Panc1 (cell line): ENCODE data around the gene FANCC. TPM values are rescaled to one million over a fixed set of nuclear protein-coding genes. Genes with fewer than 3 reads are reported as not detected.

Experiments used
- ATAC-seq: fragments of 200-7000 bp; cut with Tn5 transposase; 2 replicates; pipeline ENCODE4 v1.9.1; 2020; ENCODE audit warnings: mild to moderate bottlenecking, moderate library complexity
- BruUV-seq: library from RNA; stranded (reverse); fragments of 400-500 nt; replicated peaks from 2 replicates; lab custom pipeline; 2021; lab: Mats Ljungman, UMichigan
- CTCF ChIA-PET: fragments of 300-600 bp; sonication (Branson Sonifier 250); formaldehyde crosslinking; loops from one replicate; lab custom pipeline; 2022; ENCODE audit warnings: antibody characterized with exemption; lab: Charles Lee
- POLR2A ChIA-PET: fragments of 300-600 bp; sonication (Branson Sonifier 250); formaldehyde crosslinking; loops from one replicate; lab custom pipeline; 2022; ENCODE audit warnings: antibody characterized with exemption; lab: Charles Lee
- DNase-seq: peaks from one replicate; pipeline ENCODE4 v3.0.0-alpha.2; 2010; ENCODE audit warnings: low read depth, low spot score
- H3K27ac ChIP-seq: 2 replicates; pipeline ENCODE4 v1.5.1; 2011; ENCODE audit warnings: mild to moderate bottlenecking, low read length, inconsistent platforms
- H3K27me3 ChIP-seq: fragments of 200-500 bp; sonication (Bioruptor generic); 2 replicates; pipeline ENCODE4 v1.6.0; 2014; ENCODE audit warnings: low read length, inconsistent platforms; ENCODE audit not compliant: control insufficient read depth, insufficient read depth
- H3K36me3 ChIP-seq: fragments of 200-500 bp; sonication (Bioruptor generic); 2 replicates; pipeline ENCODE4 v1.5.1; 2014; ENCODE audit warnings: inconsistent platforms, mild to moderate bottlenecking, low read length, moderate library complexity; ENCODE audit not compliant: control insufficient read depth, insufficient read depth
- H3K4me1 ChIP-seq: 2 replicates; pipeline ENCODE4 v1.5.1; 2011; ENCODE audit warnings: inconsistent platforms, mild to moderate bottlenecking, low read length, moderate library complexity; ENCODE audit not compliant: control insufficient read depth, insufficient read depth
- H3K4me3 ChIP-seq, 2 experiments: 2 replicates each; pipeline ENCODE4 v1.5.1; 2011 to 2012; ENCODE audit warnings: low read depth in 2 of 2, low read length in 2 of 2, mild to moderate bottlenecking in 2 of 2, inconsistent platforms in 1 of 2, moderate library complexity in 1 of 2
- H3K9me3 ChIP-seq: fragments of 200-500 bp; sonication (Bioruptor generic); 2 replicates; pipeline ENCODE4 v1.5.1; 2014; ENCODE audit warnings: low read depth, mild to moderate bottlenecking, inconsistent platforms, low read length, moderate library complexity; ENCODE audit not compliant: control insufficient read depth, insufficient read depth
- CTCF ChIP-seq: fragments of 450-650 bp; IDR thresholded peaks from 2 replicates; pipeline ENCODE4 v1.5.1; 2017; ENCODE audit warnings: mild to moderate bottlenecking
- POLR2AphosphoS5 ChIP-seq: IDR thresholded peaks from 2 replicates; pipeline ENCODE4 v1.6.1; 2012; ENCODE audit warnings: mild to moderate bottlenecking, low read depth, low read length, moderate library complexity
- REST ChIP-seq, 2 experiments: IDR thresholded peaks; 2 replicates each; pipeline ENCODE4 v1.6.1; 2011 to 2012; ENCODE audit warnings: low read depth in 2 of 2, control low read depth in 1 of 2, low read length in 1 of 2, mild to moderate bottlenecking in 1 of 2, moderate library complexity in 1 of 2; ENCODE audit not compliant: insufficient read depth in 1 of 2
- SIN3A ChIP-seq: IDR thresholded peaks from 2 replicates; pipeline ENCODE4 v1.6.1; 2012; ENCODE audit warnings: low read depth, mild to moderate bottlenecking, low read length, moderate library complexity, borderline replicate concordance; ENCODE audit not compliant: insufficient read depth
- TCF7L2 ChIP-seq: IDR thresholded peaks from 2 replicates; pipeline ENCODE4 v1.6.1; 2011; ENCODE audit warnings: mild to moderate bottlenecking, low read depth, low read length, inconsistent platforms
- in situ Hi-C: cut with HindIII; loops from 2 replicates; pipeline ENCODE4 v1.10.0; 2016; ENCODE audit warnings: low sequenced_read_pairs, low pct_unique_long_range_greater_than_20kb
- intact Hi-C: fragments of 100-400 bp; cut with micrococcal nuclease; formaldehyde crosslinking; loops from one replicate; pipeline ENCODE4 v1.10.0; 2022; ENCODE audit not compliant: unreplicated experiment
- total RNA-seq: library from RNA; stranded (reverse); gene quantifications from one replicate; pipeline ENCODE4 v1.2.1, GENCODE V29; 2021; ENCODE audit not compliant: unreplicated experiment

FANCC gene
- total RNA-seq, 1 experiment from 2014 or later, result 17.8 TPM

GRCh38 chr9:95074632-95075031 lies 242.9 kb downstream of the FANCC start:
- in situ Hi-C loops, result no loop called here

GRCh38 chr9:95073918-95074317 lies 243.6 kb downstream of the FANCC start:
- intact Hi-C loops, result no loop called here
- Histone ChIP-seq H3K36me3 (peaks cover 5% of the 10 kb centered on the region), H3K9me3 (no peaks in the 10 kb centered on the region), H3K27ac (no peak overlapping the region), H3K4me3 (no peak overlapping the region), H3K27me3 (no peaks in the 10 kb centered on the region), H3K4me1 (peaks cover 13% of the 10 kb centered on the region)
- no peak for DNase-seq
- no TSS peak for BruUV-seq
- TF ChIP-seq CTCF (no peak), POLR2AphosphoS5 (no peak), SIN3A (no peak), REST (IDR thresholded peaks at IDR 0.05; ENCODE audit: insufficient read depth in 1 of 2, low read depth in 2 of 2, low read length in 1 of 2) (no peak)
- ATAC-seq, result no peak
- ChIA-PET POLR2A (no interaction called here), CTCF (no interaction called here)
- in situ Hi-C loops, result no loop called here

More at GRCh38 chr9:95074632-95075031, 242.9 kb downstream of the FANCC start:
- Histone ChIP-seq H3K4me3 (no peak overlapping the region), H3K27ac (no peak overlapping the region), H3K9me3 (no peaks in the 10 kb centered on the region), H3K4me1 (peaks cover 7% of the 10 kb centered on the region), H3K36me3 (peaks cover 5% of the 10 kb centered on the region), H3K27me3 (no peaks in the 10 kb centered on the region)
- ChIA-PET POLR2A (no interaction called here), CTCF (no interaction called here)
- TF ChIP-seq CTCF (no peak), TCF7L2 (no peak), REST (IDR thresholded peaks at IDR 0.05; ENCODE audit: insufficient read depth in 1 of 2, low read depth in 2 of 2, low read length in 1 of 2) (no peak), SIN3A (no peak), POLR2AphosphoS5 (no peak)
- no TSS peak for BruUV-seq
- ATAC-seq (no peak), DNase-seq (no peak)
- intact Hi-C loops, result no loop called here
